ENCODE results near the gene RPS24.

Gene RPS24

DNA sequence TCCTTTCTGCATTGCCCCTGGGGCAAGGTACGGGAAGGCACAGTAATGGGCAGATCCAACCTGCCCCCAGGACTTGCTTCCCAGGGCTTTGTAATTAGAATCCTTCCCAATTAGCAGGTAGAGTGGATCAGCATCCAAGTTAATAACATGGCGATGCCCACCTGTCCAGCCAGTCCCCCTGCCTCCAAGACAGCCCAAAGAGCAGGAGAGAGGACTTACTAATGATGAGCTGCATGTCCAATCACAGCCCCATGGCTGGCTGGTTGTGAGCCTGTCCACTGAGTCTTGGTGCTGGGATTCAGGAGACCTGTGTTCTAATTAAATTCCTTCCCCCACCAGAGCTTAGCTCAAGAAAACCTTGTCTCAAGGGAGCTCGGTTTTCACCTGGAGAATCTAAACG lies 49.0 kb downstream of the RPS24 start:
- H3K4me3 ChIP-seq (ENCODE audit: low read depth, low read length) = no peak overlapping the region
